Cardiac muscle cell (in vitro differentiated cells and primary cell): Measurements from ENCODE around the gene CHMP5. TPM values are rescaled to one million over a fixed set of nuclear protein-coding genes. Genes with fewer than 3 reads are reported as not detected.

Source experiments
- DNase-seq, 2 donors: peaks; one replicate each; pipeline versions ENCODE4 v3.0.0 to v3.0.0-alpha.2; 2010 to 2017; ENCODE audit warnings: low read depth in 1 of 2, low spot score in 1 of 2
- H3K27ac ChIP-seq: fragments of 200-600 bp; sonication (generic); 2 replicates; pipeline ENCODE4 v1.5.1; 2016
- H3K27me3 ChIP-seq: fragments of 200-600 bp; sonication (generic); 2 replicates; pipeline ENCODE4 v1.6.0; 2016; ENCODE audit warnings: control low read depth
- H3K36me3 ChIP-seq: fragments of 200-600 bp; sonication (generic); 2 replicates; pipeline ENCODE4 v1.5.1; 2016; ENCODE audit warnings: control low read depth
- H3K4me1 ChIP-seq: fragments of 200-600 bp; sonication (generic); 2 replicates; pipeline ENCODE4 v1.8.1; 2017; ENCODE audit warnings: low read depth, mild to moderate bottlenecking, mixed run types
- H3K4me3 ChIP-seq: fragments of 200-600 bp; sonication (generic); 2 replicates; pipeline ENCODE4 v1.5.1; 2016; ENCODE audit warnings: mild to moderate bottlenecking
- H3K9me3 ChIP-seq: fragments of 200-600 bp; sonication (generic); 2 replicates; pipeline ENCODE4 v1.5.1; 2017; ENCODE audit warnings: low read depth, mild to moderate bottlenecking, control low read depth
- polyA plus RNA-seq: library from polyadenylated mRNA; unstranded; fragments of >200 nt; fragmentation: Nextera tagmentation; extraction: Ambion mirVana; gene quantifications from 2 replicates; pipeline ENCODE4 v1.2.1, GENCODE V29; 2016
- total RNA-seq: library from RNA; depleted of rRNA; stranded (reverse); fragments of >200 nt; gene quantifications from 2 replicates; pipeline ENCODE4 v1.2.3, GENCODE V29; 2016
- TF ChIP-seq, protein P1 (sequence below): IDR thresholded peaks from 2 replicates; pipeline ENCODE4 v1.5.1; 2012; ENCODE audit warnings: low read depth, mild to moderate bottlenecking, low read length

CHMP5 gene
- total and polyA plus RNA-seq, 2 experiments from 2014 or later: 75.5 to 99.5 TPM

- H3K27ac ChIP-seq: no peak overlapping the region
- no peaks in the 10 kb centered on the region for H3K4me1 ChIP-seq
- H3K9me3 ChIP-seq: no peaks in the 10 kb centered on the region
- H3K36me3 ChIP-seq: no peaks in the 10 kb centered on the region
- peak; percentile 71 to 83 for DNase-seq
- TF ChIP-seq, protein P1, sequence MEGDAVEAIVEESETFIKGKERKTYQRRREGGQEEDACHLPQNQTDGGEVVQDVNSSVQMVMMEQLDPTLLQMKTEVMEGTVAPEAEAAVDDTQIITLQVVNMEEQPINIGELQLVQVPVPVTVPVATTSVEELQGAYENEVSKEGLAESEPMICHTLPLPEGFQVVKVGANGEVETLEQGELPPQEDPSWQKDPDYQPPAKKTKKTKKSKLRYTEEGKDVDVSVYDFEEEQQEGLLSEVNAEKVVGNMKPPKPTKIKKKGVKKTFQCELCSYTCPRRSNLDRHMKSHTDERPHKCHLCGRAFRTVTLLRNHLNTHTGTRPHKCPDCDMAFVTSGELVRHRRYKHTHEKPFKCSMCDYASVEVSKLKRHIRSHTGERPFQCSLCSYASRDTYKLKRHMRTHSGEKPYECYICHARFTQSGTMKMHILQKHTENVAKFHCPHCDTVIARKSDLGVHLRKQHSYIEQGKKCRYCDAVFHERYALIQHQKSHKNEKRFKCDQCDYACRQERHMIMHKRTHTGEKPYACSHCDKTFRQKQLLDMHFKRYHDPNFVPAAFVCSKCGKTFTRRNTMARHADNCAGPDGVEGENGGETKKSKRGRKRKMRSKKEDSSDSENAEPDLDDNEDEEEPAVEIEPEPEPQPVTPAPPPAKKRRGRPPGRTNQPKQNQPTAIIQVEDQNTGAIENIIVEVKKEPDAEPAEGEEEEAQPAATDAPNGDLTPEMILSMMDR: peak; percentile 55
- no peaks in the 10 kb centered on the region for H3K27me3 ChIP-seq
- H3K4me3 ChIP-seq: no peak overlapping the region
Measured at GRCh38 chr9:33225319-33226147, 39.3 kb upstream of the CHMP5 start.

- no peak overlapping the region for H3K4me3 ChIP-seq
- H3K27me3 ChIP-seq: no peaks in the 10 kb centered on the region
- H3K4me1 ChIP-seq: no peaks in the 10 kb centered on the region
- no peaks in the 10 kb centered on the region for H3K36me3 ChIP-seq
- H3K9me3 ChIP-seq: no peaks in the 10 kb centered on the region
- H3K27ac ChIP-seq: no peak overlapping the region
- TF ChIP-seq, protein P1: no peak
- no peak for DNase-seq
Measured at GRCh38 chr9:33227008-33227398, 37.8 kb upstream of the CHMP5 start.

- H3K27ac ChIP-seq: no peak overlapping the region
- H3K4me1 ChIP-seq: no peaks in the 10 kb centered on the region
- H3K9me3 ChIP-seq: no peaks in the 10 kb centered on the region
- no peak for DNase-seq
- H3K36me3 ChIP-seq: no peaks in the 10 kb centered on the region
- TF ChIP-seq, protein P1: no peak
- H3K4me3 ChIP-seq: no peak overlapping the region
- no peaks in the 10 kb centered on the region for H3K27me3 ChIP-seq
Measured at GRCh38 chr9:33227741-33228140, 37.1 kb upstream of the CHMP5 start.

DNA sequence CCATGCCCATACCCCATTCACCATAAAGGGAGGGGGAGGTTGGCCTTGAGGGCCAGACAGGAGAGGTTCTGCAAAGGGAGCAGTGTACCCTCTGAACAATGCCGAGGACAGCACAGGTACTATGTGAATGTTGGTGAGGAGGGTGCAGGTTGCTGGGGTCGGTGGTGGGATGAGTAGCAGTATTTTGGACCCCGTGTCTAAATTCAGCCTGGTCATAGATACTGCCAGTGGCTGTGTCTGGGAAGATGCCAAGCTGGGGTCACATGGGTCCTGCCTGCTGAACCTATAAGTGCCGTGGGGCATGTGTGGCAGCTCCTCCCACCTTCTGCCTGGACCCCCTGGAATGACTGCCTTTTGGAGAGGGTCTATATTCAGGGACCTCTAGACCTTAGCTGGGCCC, 36.2 kb upstream of the CHMP5 start:
- TF ChIP-seq, protein P1: no peak
- H3K36me3 ChIP-seq: no peaks in the 10 kb centered on the region
- DNase-seq: no peak
- H3K4me3 ChIP-seq: no peak overlapping the region
- no peaks in the 10 kb centered on the region for H3K4me1 ChIP-seq
- no peaks in the 10 kb centered on the region for H3K9me3 ChIP-seq
- no peaks in the 10 kb centered on the region for H3K27me3 ChIP-seq
- no peak overlapping the region for H3K27ac ChIP-seq

DNA sequence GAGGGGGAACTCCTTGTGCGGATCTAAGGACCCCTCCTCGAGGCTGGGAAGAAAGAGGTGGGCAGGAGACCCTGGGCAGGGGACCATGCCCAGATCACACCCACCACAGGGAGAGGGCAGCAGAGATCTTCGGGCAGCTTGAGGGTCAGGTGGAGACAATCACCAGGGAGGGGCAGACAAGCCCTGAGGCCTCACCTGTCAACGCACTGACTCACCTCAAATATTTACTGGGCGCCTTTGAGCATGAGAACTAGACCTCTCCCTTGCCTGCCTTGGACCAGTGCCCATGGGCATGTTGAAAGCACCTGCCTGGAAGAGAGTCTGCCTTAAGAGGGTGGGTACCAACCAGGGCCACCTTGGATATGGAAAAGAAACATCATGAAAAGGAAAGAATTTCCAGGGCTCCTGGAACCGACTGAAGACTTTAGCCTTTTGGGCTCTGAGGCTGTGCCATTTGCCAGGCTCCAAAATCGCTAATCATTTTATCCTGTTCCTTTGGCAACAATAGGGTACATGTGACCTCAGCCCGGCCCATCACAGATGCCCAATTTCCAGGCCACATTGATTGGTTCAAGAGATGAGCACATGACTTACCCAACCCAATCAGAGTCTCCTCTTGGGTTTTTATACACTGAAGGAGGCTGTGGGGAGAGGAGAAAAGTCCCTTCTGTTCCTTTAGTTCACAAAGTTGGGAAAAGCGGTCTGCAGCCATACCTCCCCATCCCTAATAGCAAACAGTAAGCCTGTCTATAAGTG, 35.3 kb upstream of the CHMP5 start:
- DNase-seq: no peak
- Histone ChIP-seq H3K4me1 (no peaks in the 10 kb centered on the region), H3K27me3 (no peaks in the 10 kb centered on the region), H3K36me3 (no peaks in the 10 kb centered on the region), H3K27ac (no peak overlapping the region), H3K9me3 (no peaks in the 10 kb centered on the region), H3K4me3 (no peak overlapping the region)
- TF ChIP-seq, protein P1: no peak
